GM23248 (cell line): Measurements from ENCODE around the gene TUFT1.

ENCODE experiments used
- EZH2 ChIP-seq: fragments of 200-600 bp; sonication (generic); IDR thresholded peaks from 2 replicates; pipeline ENCODE4 v1.6.1; 2018; ENCODE audit warnings: antibody characterized with exemption, mild to moderate bottlenecking; ENCODE audit not compliant: insufficient read depth, poor library complexity, severe bottlenecking
- EZH2phosphoT487 ChIP-seq: fragments of 200-600 bp; sonication (generic); IDR thresholded peaks from 2 replicates; pipeline ENCODE4 v1.6.1; 2018; ENCODE audit warnings: antibody characterized with exemption, moderate library complexity, mild to moderate bottlenecking, low read depth; ENCODE audit not compliant: insufficient read depth

DNA sequence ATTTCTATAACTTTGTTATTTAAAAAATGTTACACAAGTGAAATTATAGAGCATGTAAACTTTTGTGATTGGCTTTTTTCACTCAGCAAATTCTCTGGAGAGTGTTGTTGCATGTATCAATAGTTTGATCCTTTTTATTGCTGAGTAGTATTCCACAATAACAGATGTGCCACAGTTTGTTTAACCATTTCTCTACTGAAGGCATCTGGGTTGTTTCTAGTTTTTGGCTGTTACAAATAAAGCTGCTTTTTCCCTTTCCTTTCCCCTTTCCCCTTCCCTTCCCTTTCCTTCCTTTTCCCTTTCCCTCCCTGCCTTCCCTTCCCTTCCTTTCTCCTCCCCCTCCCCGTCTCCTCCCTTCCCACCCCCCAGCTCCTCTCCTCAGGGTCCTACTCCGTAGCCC is 15.9 kb downstream of the TUFT1 start:
- TF ChIP-seq EZH2phosphoT487 (no peak), EZH2 (no peak)
